Brain microvascular endothelial cell (primary cell): ENCODE results near the gene RFX4.
"Not testable (repeated sequence)": the region's sequence is repeated elsewhere in the genome, so short reads cannot be mapped to it uniquely, and the experiment has no call there.

Experiments
- DNase-seq: peaks from one replicate; pipeline ENCODE4 v3.0.0-alpha.2; 2020
- H3K27ac ChIP-seq: fragments of 250-450 bp; sonication (Bioruptor Pico); 2 replicates; pipeline ENCODE4 v1.5.1; 2020; ENCODE audit warnings: mild to moderate bottlenecking, moderate library complexity
- H3K27me3 ChIP-seq: fragments of 250-450 bp; sonication (Bioruptor Pico); replicated peaks from 2 replicates; pipeline ENCODE4 v1.5.1; 2020; ENCODE audit warnings: mild to moderate bottlenecking
- H3K36me3 ChIP-seq: fragments of 250-450 bp; sonication (Bioruptor Pico); replicated peaks from 2 replicates; pipeline ENCODE4 v1.5.1; 2020; ENCODE audit warnings: mild to moderate bottlenecking
- H3K4me3 ChIP-seq: 2 replicates; pipeline ENCODE4 v1.5.1; 2011; ENCODE audit warnings: low read depth, mild to moderate bottlenecking, control low read depth, low read length, moderate library complexity
- in situ Hi-C: cut with HindIII; loops from 2 replicates; pipeline ENCODE4 v1.10.0; 2017; ENCODE audit warnings: low sequenced_read_pairs, low pct_ligation_motif_present
- TF ChIP-seq, protein P1 (sequence below): IDR thresholded peaks from 2 replicates; pipeline ENCODE4 v1.5.1; 2011; ENCODE audit warnings: low read depth, mild to moderate bottlenecking, moderate library complexity, low read length, control low read depth, inconsistent platforms; ENCODE audit errors: missing control alignments

RFX4 gene

DNA sequence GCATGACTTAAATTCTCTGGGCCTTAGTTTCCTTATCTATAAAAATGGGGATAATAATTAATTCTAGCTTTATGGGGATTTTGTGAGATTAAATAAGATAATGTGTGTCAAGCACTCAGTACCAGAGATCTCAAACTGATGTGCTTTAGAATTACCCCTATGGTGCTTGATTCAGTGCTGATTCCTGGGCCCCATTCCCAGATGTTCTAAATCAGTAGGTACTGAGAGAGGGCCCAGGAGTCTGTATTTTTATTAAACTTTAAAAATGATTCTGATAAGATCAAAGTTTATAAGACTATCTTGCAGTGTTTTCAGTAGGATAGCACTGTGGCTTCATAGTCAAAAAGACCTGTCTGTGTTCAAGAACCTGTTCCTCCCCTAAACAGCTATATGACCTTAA is 102.6 kb downstream of the RFX4 start:
- H3K27ac ChIP-seq, result no peak overlapping the region
- no peaks in the 10 kb centered on the region for H3K36me3 ChIP-seq
- DNase-seq, result no peak
- in situ Hi-C loops, result no loop called here
- no peak overlapping the region for H3K4me3 ChIP-seq
- TF ChIP-seq, protein P1, sequence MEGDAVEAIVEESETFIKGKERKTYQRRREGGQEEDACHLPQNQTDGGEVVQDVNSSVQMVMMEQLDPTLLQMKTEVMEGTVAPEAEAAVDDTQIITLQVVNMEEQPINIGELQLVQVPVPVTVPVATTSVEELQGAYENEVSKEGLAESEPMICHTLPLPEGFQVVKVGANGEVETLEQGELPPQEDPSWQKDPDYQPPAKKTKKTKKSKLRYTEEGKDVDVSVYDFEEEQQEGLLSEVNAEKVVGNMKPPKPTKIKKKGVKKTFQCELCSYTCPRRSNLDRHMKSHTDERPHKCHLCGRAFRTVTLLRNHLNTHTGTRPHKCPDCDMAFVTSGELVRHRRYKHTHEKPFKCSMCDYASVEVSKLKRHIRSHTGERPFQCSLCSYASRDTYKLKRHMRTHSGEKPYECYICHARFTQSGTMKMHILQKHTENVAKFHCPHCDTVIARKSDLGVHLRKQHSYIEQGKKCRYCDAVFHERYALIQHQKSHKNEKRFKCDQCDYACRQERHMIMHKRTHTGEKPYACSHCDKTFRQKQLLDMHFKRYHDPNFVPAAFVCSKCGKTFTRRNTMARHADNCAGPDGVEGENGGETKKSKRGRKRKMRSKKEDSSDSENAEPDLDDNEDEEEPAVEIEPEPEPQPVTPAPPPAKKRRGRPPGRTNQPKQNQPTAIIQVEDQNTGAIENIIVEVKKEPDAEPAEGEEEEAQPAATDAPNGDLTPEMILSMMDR, result no peak
- H3K27me3 ChIP-seq, result no peaks in the 10 kb centered on the region

DNA sequence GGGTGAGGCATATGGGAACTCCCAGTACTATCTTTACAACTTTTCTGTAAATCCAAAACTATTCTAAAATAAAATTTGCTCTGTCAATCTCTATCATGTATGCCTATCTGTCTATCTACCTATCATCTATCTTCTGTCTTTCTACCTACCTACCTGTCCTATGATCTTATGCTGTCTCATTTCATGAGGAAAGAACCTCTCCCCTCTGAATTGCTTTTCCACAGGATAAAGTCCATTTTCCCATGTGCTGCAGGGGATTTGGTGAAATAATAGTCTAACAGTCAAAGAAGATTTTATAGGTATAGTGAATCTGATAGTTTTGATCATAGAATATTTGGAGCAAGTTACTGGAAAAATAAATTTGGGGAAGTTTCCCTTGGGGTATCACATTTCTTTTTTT is 104.9 kb downstream of the RFX4 start:
- no peaks in the 10 kb centered on the region for H3K27me3 ChIP-seq
- no peak overlapping the region for H3K4me3 ChIP-seq
- TF ChIP-seq, protein P1, result no peak
- no peak overlapping the region for H3K27ac ChIP-seq
- no peaks in the 10 kb centered on the region for H3K36me3 ChIP-seq
- in situ Hi-C loops, result no loop called here
- DNase-seq, result no peak

DNA sequence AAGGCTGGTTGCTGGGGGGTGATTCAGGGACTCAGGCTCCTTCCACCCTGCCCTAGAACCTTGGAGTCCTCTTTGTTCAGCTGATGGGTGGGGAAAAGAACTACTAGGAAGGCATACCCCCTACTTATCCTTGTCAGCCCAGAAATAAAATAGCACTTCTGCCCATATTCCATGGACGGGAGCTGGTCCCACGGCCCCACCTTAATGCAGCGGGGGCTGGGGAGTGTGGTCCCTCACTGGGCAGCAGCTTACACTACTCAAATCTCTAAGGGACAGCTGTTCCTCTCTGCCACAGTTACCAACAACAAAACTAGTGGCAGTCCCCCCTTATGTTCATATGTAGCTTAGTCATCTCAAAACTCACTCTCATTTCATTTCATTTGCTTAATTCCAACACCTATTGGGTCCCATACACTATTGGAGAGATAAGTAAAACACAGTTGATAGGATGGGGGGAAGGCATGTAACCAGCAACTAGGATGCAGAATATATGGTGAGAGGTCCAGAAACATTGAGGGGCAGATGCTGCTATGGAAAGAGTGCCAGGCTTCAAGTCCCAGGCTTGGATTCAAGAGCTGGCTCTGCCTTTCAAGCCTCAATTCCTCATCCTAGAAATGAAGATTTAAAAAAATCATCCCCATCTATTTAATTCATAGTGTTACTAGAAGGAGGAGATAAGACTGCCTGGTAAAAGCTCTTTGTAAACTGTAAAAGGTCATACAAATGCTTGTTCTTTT is 107.9 kb downstream of the RFX4 start:
- in situ Hi-C loops, result no loop called here
- TF ChIP-seq, protein P1, result no peak
- Histone ChIP-seq H3K27ac (no peak overlapping the region), H3K4me3 (no peak overlapping the region), H3K36me3 (no peaks in the 10 kb centered on the region), H3K27me3 (no peaks in the 10 kb centered on the region)
- no peak for DNase-seq

DNA sequence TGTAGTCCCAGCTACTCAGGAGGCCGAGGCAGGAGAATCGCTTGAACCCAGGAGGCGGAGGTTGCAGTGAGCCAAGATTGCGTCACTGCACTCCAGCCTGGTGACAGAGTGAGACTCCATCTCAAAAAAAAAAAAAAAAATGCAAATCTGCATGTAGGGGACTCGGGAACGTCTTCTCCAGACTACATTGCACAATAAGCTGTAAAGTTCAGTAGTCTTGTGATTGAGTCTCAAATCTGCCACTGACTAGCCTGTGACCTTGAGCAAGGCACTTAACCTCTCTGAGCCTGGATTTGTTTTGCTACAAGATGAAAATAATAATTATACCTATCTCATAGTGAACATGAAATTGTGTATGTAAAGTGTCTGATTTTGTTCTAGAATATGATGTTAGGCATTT is 109.2 kb downstream of the RFX4 start:
- DNase-seq, H3K27me3 ChIP-seq, H3K4me3 ChIP-seq, in situ Hi-C loops, H3K27ac ChIP-seq, H3K36me3 ChIP-seq: not testable (repeated sequence)

DNA sequence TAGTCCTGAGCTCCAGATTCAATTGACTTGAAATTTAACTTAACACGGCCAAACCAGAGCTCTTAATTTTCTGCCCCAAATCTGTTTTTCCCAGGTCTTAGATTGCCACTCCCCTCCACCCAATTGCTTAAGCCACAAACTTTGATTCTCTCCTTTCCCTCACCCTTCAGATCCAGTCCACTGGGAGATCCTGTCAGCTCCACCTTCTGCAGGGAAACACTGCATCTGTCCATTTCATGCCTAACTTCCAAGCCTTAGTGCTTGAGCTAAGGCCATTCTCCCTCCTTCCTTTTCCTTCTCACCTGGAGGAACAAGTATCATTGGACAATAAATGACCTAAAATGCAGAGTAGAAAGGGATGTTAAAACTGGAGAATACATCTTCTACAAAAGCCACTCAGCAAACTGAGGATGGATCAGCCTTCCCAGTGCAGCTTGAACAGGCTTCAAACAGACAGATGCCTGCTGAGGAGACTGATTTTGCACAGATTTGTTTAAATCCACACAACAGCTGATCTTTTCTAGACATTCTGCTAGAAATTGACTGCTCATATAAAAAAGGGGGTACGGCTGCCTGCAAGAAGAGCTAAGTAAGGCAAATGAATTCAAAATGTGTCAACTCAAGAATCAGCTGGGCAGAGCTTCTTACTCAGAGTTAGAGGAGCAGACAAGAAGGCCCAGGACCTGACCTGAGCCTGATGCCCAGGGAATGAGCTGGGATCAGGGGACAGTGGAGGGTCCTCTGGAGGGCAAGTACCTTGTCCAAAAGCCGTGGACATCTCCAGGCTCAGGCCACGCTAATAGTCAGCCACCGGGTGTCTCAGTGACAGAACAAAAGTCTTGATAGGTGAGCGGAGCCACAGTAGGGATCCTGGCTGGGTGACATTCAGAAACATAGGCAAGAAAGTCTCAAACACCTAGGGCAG is 110.4 kb downstream of the RFX4 start:
- no peak for DNase-seq
- H3K27ac ChIP-seq, result no peak overlapping the region
- no peak overlapping the region for H3K4me3 ChIP-seq
- H3K27me3 ChIP-seq, result no peaks in the 10 kb centered on the region
- in situ Hi-C loops, result no loop called here
- H3K36me3 ChIP-seq, result no peaks in the 10 kb centered on the region
- TF ChIP-seq, protein P1, result no peak

DNA sequence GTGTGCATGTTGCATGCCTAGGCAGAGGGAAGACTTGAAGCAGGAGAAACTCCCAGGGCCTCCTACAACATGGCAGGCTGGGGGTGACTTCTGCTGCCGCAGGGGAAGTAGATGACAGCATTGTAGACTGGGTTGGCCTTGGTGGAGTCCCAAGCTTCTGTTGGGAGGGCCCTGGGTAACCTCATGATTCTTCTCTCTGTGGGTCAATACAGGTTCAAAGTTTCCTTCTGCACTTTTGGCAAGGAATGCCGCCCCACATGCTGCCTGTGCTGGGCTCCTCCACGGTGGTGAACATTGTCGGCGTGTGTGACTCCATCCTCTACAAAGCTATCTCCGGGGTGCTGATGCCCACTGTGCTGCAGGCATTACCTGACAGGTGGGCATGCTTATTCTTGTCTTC is 113.3 kb downstream of the RFX4 start:
- H3K27ac ChIP-seq, result no peak overlapping the region
- in situ Hi-C loops, result no loop called here
- H3K4me3 ChIP-seq, result no peak overlapping the region
- DNase-seq, result no peak
- H3K36me3 ChIP-seq, result no peaks in the 10 kb centered on the region
- H3K27me3 ChIP-seq, result no peaks in the 10 kb centered on the region
- TF ChIP-seq, protein P1, result no peak
